HepG2 (cell line): ENCODE data around the gene PAK2. TPM values are rescaled to one million over a fixed set of nuclear protein-coding genes. Genes with fewer than 3 reads are reported as not detected.

Experiments used
- E2F2 ChIP-seq: sonication (generic); formaldehyde crosslinking; IDR thresholded peaks from 2 replicates; pipeline ENCODE4 v1.4.0; 2020; ENCODE audit warnings: missing genetic modification reagents, borderline replicate concordance
- FOXJ3 ChIP-seq: sonication (generic); formaldehyde crosslinking; IDR thresholded peaks from 2 replicates; pipeline ENCODE4 v1.4.0; 2020; ENCODE audit warnings: missing genetic modification reagents, mild to moderate bottlenecking, borderline replicate concordance
- GTF2F1 ChIP-seq: fragments of 150-350 bp; IDR thresholded peaks from 2 replicates; pipeline ENCODE4 v1.6.1; 2014; ENCODE audit warnings: low read length
- HMG20A ChIP-seq: IDR thresholded peaks from 2 replicates; pipeline ENCODE4 v1.6.1; 2016; ENCODE audit warnings: borderline replicate concordance
- KDM3A ChIP-seq: IDR thresholded peaks from 2 replicates; pipeline ENCODE4 v1.6.1; 2018; ENCODE audit warnings: low read depth, missing compliant biosample characterization
- KLF6 ChIP-seq: IDR thresholded peaks from 2 replicates; pipeline ENCODE4 v1.8.0; 2016; ENCODE audit warnings: missing biosample characterization, missing genetic modification reagents
- MLXIP ChIP-seq: sonication (generic); formaldehyde crosslinking; IDR thresholded peaks from 2 replicates; pipeline ENCODE4 v1.9.0; 2021; ENCODE audit warnings: missing genetic modification reagents, borderline replicate concordance
- NFE2L1 ChIP-seq: sonication (generic); formaldehyde crosslinking; IDR thresholded peaks from 2 replicates; pipeline ENCODE4 v1.4.0; 2020; ENCODE audit warnings: missing genetic modification reagents, mild to moderate bottlenecking, borderline replicate concordance
- TIGD3 ChIP-seq: sonication (generic); formaldehyde crosslinking; IDR thresholded peaks from 2 replicates; pipeline ENCODE4 v1.5.1; 2020; ENCODE audit warnings: mild to moderate bottlenecking, missing genetic modification reagents, borderline replicate concordance
- ZEB1 ChIP-seq: IDR thresholded peaks from 2 replicates; pipeline ENCODE4 v1.6.1; 2012; ENCODE audit warnings: mild to moderate bottlenecking, low read depth, inconsistent platforms; ENCODE audit not compliant: insufficient replicate concordance
- ZNF326 ChIP-seq: sonication (generic); formaldehyde crosslinking; IDR thresholded peaks from 2 replicates; pipeline ENCODE4 v1.4.0; 2020; ENCODE audit warnings: missing genetic modification reagents, borderline replicate concordance
- ZNF563 ChIP-seq: sonication (generic); formaldehyde crosslinking; IDR thresholded peaks from 2 replicates; pipeline ENCODE4 v1.8.0; 2022; ENCODE audit warnings: mild to moderate bottlenecking, moderate library complexity, missing genetic modification reagents
- ZNF678 ChIP-seq: sonication (generic); formaldehyde crosslinking; IDR thresholded peaks from 2 replicates; pipeline ENCODE4 v1.4.0; 2020; ENCODE audit warnings: mild to moderate bottlenecking, missing genetic modification reagents
- polyA plus RNA-seq, 8 experiments: library from polyadenylated mRNA; depleted of rRNA in 3 of 8; stranded (reverse) in 7 of 8; unstranded in 1 of 8; fragments of >200 nt; fragmentation: Illumina TruSeq in 4 of 8; extraction: Trizol in 4 of 8; gene quantifications; 2 replicates each; pipeline versions ENCODE4 v1.2.1 to v1.2.3, GENCODE V29; 2011 to 2016; ENCODE audit warnings: low read depth in 4 of 8, missing spikeins in 1 of 8, mixed read lengths in 1 of 8; ENCODE audit not compliant: insufficient read depth in 1 of 8
- total RNA-seq, 5 experiments: library from RNA; depleted of rRNA; stranded (reverse); fragments of >200 nt; fragmentation: Illumina TruSeq; extraction: Trizol; gene quantifications; 2 replicates each; pipeline ENCODE4 v1.2.3, GENCODE V29; 2016; ENCODE audit warnings: low read depth in 1 of 5
- TF ChIP-seq, protein P1 (sequence below): sonication (generic); formaldehyde crosslinking; conservative IDR thresholded peaks from 2 replicates; pipeline ENCODE4 v1.4.0; 2020; ENCODE audit warnings: missing genetic modification reagents
- TF ChIP-seq, protein P2 (sequence below): sonication (generic); formaldehyde crosslinking; IDR thresholded peaks from 2 replicates; pipeline ENCODE4 v1.8.0; 2022; ENCODE audit warnings: missing genetic modification reagents, mild to moderate bottlenecking, inconsistent platforms, borderline replicate concordance

PAK2 gene
- total and polyA plus RNA-seq, 2 of the 13 experiments (the other 11 are each of a cell fraction or from before 2014, with no cell fraction given): 23.0 to 24.7 TPM

DNA sequence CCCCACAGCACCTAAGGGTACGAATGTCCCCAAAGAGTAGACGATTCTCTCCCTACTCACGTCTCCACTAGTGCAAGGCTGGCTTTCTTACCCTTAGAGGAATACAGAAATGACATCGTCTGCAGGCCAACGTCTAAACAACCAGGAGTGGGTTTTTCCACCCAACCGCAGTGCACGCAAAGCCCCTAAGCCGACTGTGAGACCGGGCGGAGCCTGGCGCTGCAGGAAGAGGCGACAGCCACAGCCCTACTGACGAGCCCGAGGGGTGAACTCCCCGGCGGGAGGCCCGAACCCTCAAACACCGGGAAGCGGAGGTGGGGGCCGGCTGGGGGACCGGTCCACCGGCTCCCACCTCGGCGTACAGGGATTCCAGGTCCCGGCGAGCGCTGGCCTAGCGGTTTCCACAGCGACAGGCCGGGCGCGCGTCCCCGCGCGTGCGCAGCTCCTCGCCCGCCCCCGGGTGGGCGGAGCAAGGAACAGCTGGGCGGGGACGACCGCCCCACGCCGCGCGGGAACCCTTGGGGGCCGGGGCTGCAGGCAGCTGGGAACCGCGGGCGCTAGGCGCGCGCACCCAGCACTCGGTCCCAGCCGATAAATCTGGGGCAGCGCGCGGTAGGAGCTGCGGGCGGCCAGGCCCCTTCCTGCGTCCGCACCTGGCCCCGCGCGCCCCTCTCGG lies 27.7 kb upstream of the PAK2 start, which contains the start of the genes CEP19 and PIGX (continued):
- TF ChIP-seq NFE2L1 (CRISPR knock-in tag) (no peak), KDM3A (CRISPR knock-in tag) (no peak), TIGD3 (CRISPR knock-in tag) (no peak), ZNF326 (CRISPR knock-in tag) (no peak), ZEB1 (no peak), ZNF563 (CRISPR knock-in tag) (no peak; the same call in 1 of the 2 replicates), KLF6 (CRISPR knock-in tag) (0 out of 2 replicates have a peak, but pooled peaks have one; percentile 26), MLXIP (CRISPR knock-in tag) (no peak), HMG20A (CRISPR knock-in tag) (no peak), FOXJ3 (CRISPR knock-in tag) (0 out of 2 replicates have a peak, but pooled peaks have one; percentile 23), ZNF678 (CRISPR knock-in tag) (no peak), E2F2 (CRISPR knock-in tag) (no peak), GTF2F1 (no peak)
- TF ChIP-seq, protein P1, sequence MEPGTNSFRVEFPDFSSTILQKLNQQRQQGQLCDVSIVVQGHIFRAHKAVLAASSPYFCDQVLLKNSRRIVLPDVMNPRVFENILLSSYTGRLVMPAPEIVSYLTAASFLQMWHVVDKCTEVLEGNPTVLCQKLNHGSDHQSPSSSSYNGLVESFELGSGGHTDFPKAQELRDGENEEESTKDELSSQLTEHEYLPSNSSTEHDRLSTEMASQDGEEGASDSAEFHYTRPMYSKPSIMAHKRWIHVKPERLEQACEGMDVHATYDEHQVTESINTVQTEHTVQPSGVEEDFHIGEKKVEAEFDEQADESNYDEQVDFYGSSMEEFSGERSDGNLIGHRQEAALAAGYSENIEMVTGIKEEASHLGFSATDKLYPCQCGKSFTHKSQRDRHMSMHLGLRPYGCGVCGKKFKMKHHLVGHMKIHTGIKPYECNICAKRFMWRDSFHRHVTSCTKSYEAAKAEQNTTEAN (CRISPR knock-in tag): no peak
- TF ChIP-seq, protein P2, sequence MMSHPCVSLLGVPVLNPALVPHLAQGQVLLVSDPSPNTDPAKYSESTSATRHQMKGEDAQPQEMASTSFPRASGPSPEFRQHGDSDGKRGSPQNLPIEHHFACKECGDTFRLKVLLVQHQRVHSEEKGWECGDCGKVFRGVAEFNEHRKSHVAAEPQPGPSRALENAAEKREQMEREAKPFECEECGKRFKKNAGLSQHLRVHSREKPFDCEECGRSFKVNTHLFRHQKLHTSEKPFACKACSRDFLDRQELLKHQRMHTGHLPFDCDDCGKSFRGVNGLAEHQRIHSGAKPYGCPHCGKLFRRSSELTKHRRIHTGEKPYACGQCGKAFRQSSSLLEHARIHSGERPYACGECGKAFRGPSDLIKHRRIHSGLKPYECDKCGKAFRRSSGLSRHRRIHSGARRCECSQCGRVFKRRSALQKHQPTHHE: no peak
